DOHH2 (cell line): Measurements from ENCODE around the gene TMEM235.

Experiments
- H3F3A ChIP-seq: fragments of 200-600 bp; sonication (generic), shearing (Covaris generic); 2 replicates; pipeline ENCODE4 v1.6.0; 2016; ENCODE audit warnings: antibody characterized with exemption, mild to moderate bottlenecking; ENCODE audit not compliant: control insufficient read depth, insufficient read depth
- H3K27ac ChIP-seq: fragments of 200-600 bp; sonication (generic); 2 replicates; pipeline ENCODE4 v1.5.1; 2014; ENCODE audit warnings: low read depth, mild to moderate bottlenecking, low read length, moderate library complexity
- H3K27me3 ChIP-seq: fragments of 200-600 bp; sonication (generic); 2 replicates; pipeline ENCODE4 v1.6.1; 2014; ENCODE audit warnings: mild to moderate bottlenecking, low read length, mixed read lengths; ENCODE audit not compliant: control insufficient read depth
- H3K36me3 ChIP-seq: fragments of 200-600 bp; sonication (generic); 2 replicates; pipeline ENCODE4 v1.6.1; 2014; ENCODE audit warnings: mild to moderate bottlenecking, low read length, moderate library complexity, mixed read lengths; ENCODE audit not compliant: control insufficient read depth
- H3K4me1 ChIP-seq: fragments of 200-600 bp; sonication (generic); 2 replicates; pipeline ENCODE4 v1.6.1; 2014; ENCODE audit warnings: mild to moderate bottlenecking, low read length, mixed read lengths; ENCODE audit not compliant: control insufficient read depth
- H3K4me2 ChIP-seq: fragments of 200-600 bp; sonication (generic); 2 replicates; pipeline ENCODE4 v1.6.0; 2014; ENCODE audit warnings: mild to moderate bottlenecking, low read length, moderate library complexity
- H3K4me3 ChIP-seq: fragments of 200-600 bp; sonication (generic); 2 replicates; pipeline ENCODE4 v1.5.1; 2014; ENCODE audit warnings: mild to moderate bottlenecking, low read length, mixed read lengths
- H3K79me2 ChIP-seq: fragments of 200-600 bp; sonication (generic); 2 replicates; pipeline ENCODE4 v1.6.1; 2014; ENCODE audit warnings: mild to moderate bottlenecking, low read length, mixed read lengths; ENCODE audit not compliant: control insufficient read depth
- H3K9me2 ChIP-seq: fragments of 200-600 bp; sonication (generic); replicated peaks from 2 replicates; pipeline ENCODE4 v1.6.1; 2014; ENCODE audit warnings: mild to moderate bottlenecking, low read length, mixed read lengths; ENCODE audit not compliant: control insufficient read depth
- H3K9me3 ChIP-seq: fragments of 200-600 bp; sonication (generic); 2 replicates; pipeline ENCODE4 v1.6.1; 2014; ENCODE audit warnings: antibody characterized with exemption, low read length, mixed read lengths; ENCODE audit not compliant: control insufficient read depth, insufficient read depth
- H4K20me1 ChIP-seq: fragments of 200-600 bp; sonication (generic); 2 replicates; pipeline ENCODE4 v1.6.0; 2014; ENCODE audit warnings: low read depth, mild to moderate bottlenecking, antibody characterized with exemption, low read length, moderate library complexity; ENCODE audit not compliant: control insufficient read depth, insufficient read depth
- EZH2phosphoT487 ChIP-seq: fragments of 200-600 bp; sonication (generic); IDR thresholded peaks from 2 replicates; pipeline ENCODE4 v1.6.1; 2017; ENCODE audit warnings: borderline replicate concordance, mild to moderate bottlenecking, antibody characterized with exemption, low read length, moderate library complexity, mixed read lengths
- TF ChIP-seq, protein P1 (sequence below): fragments of 200-600 bp; sonication (generic); IDR thresholded peaks from one replicate; pipeline ENCODE4 v1.5.1; 2014; ENCODE audit warnings: antibody characterized with exemption, mild to moderate bottlenecking, low read depth, low read length; ENCODE audit not compliant: poor library complexity, severe bottlenecking

Gene TMEM235

DNA sequence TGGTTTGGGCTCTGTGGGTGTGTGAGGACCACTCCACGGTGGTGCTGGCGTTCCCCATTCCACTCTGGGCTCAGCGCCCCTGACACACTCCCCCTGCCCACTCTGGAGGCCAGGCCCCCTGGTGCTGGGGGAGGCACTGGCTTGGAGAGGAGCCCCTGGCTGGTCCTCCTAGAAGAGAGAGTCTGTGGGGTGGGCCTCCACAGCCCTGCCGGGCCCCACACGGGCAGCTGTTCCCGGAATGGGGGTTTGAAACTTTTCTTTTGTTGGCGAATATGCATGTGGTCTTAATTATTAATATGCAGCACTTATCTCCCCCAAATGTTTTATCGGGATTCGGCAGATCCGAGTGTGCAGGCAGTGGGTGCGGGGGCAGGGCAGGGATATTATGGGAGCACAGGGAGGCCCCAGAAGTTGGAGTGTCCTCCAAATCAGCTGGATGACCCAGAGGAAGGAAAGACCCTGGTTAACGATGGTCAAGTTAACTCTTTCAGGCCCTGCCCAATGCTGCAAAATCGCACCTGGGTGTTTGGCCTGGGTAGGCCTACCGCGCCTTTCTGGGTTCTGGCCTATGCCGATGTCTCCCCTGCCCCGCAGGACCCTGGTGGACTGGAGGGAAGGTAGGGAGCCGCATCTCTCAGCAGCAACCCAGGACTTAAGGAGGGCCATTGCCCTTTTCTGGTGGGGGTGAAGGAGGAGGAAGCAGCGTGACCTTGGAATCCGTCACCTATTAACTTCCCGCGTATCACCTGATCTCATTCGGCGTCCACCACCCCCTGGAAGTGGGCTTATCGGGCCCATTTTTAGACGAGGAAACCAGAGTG lies 36.0 kb downstream of the TMEM235 start:
- H3F3A ChIP-seq = peaks cover 7% of the 10 kb centered on the region; the same call in 1 of the 2 replicates
- no peak overlapping the region for H3K4me3 ChIP-seq
- no peaks in the 10 kb centered on the region for H3K36me3 ChIP-seq
- no peak overlapping the region for H3K4me2 ChIP-seq
- no peaks in the 10 kb centered on the region for H3K9me2 ChIP-seq
- no peaks in the 10 kb centered on the region for H3K79me2 ChIP-seq
- H3K27me3 ChIP-seq = peaks cover 15% of the 10 kb centered on the region
- H4K20me1 ChIP-seq = no peaks in the 10 kb centered on the region
- no peaks in the 10 kb centered on the region for H3K9me3 ChIP-seq
- no peak for TF ChIP-seq EZH2phosphoT487
- TF ChIP-seq, protein P1, sequence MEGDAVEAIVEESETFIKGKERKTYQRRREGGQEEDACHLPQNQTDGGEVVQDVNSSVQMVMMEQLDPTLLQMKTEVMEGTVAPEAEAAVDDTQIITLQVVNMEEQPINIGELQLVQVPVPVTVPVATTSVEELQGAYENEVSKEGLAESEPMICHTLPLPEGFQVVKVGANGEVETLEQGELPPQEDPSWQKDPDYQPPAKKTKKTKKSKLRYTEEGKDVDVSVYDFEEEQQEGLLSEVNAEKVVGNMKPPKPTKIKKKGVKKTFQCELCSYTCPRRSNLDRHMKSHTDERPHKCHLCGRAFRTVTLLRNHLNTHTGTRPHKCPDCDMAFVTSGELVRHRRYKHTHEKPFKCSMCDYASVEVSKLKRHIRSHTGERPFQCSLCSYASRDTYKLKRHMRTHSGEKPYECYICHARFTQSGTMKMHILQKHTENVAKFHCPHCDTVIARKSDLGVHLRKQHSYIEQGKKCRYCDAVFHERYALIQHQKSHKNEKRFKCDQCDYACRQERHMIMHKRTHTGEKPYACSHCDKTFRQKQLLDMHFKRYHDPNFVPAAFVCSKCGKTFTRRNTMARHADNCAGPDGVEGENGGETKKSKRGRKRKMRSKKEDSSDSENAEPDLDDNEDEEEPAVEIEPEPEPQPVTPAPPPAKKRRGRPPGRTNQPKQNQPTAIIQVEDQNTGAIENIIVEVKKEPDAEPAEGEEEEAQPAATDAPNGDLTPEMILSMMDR = no peak
- peaks cover 22% of the 10 kb centered on the region for H3K4me1 ChIP-seq
- no peak overlapping the region for H3K27ac ChIP-seq

DNA sequence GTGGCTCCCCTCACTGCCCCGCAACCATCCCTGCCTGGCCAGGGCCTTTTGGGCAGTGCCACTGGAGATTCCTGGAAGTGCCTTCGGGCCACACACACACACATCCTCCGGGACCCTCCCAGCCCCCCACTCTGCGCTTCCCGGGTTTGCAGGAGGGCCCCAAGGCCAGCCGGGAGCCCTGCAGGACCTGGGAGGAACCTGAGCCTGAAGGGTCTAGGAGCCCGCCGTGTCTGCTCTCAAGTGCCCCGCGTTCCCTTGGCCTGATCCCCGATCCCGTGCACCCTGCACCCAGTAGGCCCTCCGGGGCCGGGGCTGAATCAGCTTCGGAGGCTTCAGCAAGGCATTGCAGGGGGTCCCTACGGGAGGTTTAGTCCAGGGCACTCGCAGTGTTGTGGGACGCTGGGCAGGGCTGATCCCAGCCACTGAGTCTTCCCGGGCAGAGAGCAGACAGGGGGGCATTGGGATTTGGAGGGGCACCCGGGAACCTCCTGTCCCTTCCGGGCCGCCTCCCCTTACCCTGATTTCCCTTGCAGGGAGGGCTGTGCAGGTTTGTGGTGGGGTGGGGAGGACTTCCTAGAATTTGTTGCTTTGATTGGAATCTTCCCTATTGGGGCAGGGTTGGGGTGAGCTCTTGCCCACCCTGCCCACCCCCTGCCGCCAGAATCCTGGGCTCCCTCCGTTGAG lies 36.9 kb downstream of the TMEM235 start:
- H3K4me3 ChIP-seq = no peak overlapping the region
- H3K36me3 ChIP-seq = no peaks in the 10 kb centered on the region
- peaks cover 17% of the 10 kb centered on the region for H3K27me3 ChIP-seq
- H3K4me1 ChIP-seq = peaks cover 21% of the 10 kb centered on the region
- no peak for TF ChIP-seq EZH2phosphoT487
- TF ChIP-seq, protein P1 = no peak
- no peak overlapping the region for H3K27ac ChIP-seq
- peaks cover 7% of the 10 kb centered on the region; the same call in 1 of the 2 replicates for H3F3A ChIP-seq
- H3K9me2 ChIP-seq = no peaks in the 10 kb centered on the region
- H3K9me3 ChIP-seq = no peaks in the 10 kb centered on the region
- H3K79me2 ChIP-seq = no peaks in the 10 kb centered on the region
- H4K20me1 ChIP-seq = no peaks in the 10 kb centered on the region
- H3K4me2 ChIP-seq = no peak overlapping the region

DNA sequence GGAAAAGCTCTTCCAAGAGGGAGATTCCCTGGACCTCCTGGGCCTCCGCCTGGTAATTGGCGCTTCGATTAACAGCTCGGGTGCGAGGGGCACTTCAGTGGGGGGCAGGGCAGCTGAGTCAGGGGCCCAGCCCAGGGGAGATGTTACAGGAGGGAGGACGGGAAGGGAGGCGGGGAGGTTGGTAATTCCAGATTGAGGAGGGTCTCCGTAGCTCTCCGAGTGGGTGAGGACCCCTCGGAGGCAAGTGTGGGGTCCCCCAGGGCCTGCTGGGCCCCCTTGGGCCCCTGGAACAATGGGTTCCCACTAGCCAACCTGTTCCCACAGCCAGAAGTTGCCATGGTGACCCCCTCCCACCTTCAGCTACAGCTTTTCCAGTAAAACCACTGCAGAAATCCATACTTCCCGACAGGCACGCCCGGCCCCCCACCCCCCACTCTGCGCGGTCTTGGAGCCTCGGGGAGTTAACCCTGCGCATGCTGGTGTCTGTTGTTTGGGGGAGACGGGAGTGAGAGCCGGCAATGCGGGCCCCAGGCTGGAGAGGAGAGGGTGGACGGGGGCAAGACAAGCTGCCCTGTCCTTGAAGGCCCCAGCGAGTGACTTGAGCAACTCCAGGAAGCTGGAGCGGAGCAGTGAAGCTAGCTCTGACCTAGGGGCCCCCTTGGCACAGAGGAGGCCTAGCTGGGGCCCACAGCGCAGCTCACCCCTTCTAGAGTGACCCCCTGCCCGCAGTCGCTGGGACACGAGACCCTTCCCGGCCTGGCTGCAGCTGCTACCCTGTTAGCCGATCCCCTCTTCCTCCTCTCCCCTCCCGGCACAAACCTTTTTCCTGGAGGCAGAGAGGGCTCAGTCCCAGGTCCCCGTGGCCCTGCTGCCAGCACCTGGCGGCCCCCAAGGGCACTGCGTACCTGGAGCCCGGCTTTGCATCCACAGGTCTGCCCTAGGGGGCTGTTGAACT lies 37.8 kb downstream of the TMEM235 start:
- H3K4me3 ChIP-seq = no peak overlapping the region
- no peaks in the 10 kb centered on the region for H3K9me3 ChIP-seq
- H3K27ac ChIP-seq = no peak overlapping the region
- no peaks in the 10 kb centered on the region for H3K9me2 ChIP-seq
- H3K4me2 ChIP-seq = no peak overlapping the region
- no peak for TF ChIP-seq EZH2phosphoT487
- TF ChIP-seq, protein P1 = no peak
- H3K79me2 ChIP-seq = no peaks in the 10 kb centered on the region
- no peaks in the 10 kb centered on the region for H3K36me3 ChIP-seq
- H3K4me1 ChIP-seq = peaks cover 17% of the 10 kb centered on the region
- H3F3A ChIP-seq = peaks cover 7% of the 10 kb centered on the region; the same call in 1 of the 2 replicates
- H4K20me1 ChIP-seq = no peaks in the 10 kb centered on the region
- peaks cover 10% of the 10 kb centered on the region; the same call in 1 of the 2 replicates for H3K27me3 ChIP-seq
